Aorta (tissue), 5 donors: ENCODE data around the gene HOXC4. TPM values are rescaled to one million over a fixed set of nuclear protein-coding genes. Genes with fewer than 3 reads are reported as not detected.

Experiments
- ATAC-seq: fragments of 200-7000 bp; cut with Tn5 transposase; one replicate; pipeline ENCODE4 v1.9.1; 2022; ENCODE audit warnings: moderate library complexity; ENCODE audit not compliant: low FRiP score
- DNase-seq, 2 donors: peaks; one replicate each; pipeline ENCODE4 v3.0.0-alpha.2; 2020
- H3K27ac ChIP-seq, 2 donors: one replicate each; pipeline ENCODE4 v1.5.1; 2013; ENCODE audit warnings: low read length in 2 of 2, mild to moderate bottlenecking in 2 of 2, moderate library complexity in 2 of 2, control low read depth in 1 of 2, inconsistent platforms in 1 of 2, low read depth in 1 of 2
- H3K27me3 ChIP-seq, 2 donors: one replicate each; pipeline ENCODE4 v1.6.1; 2013; ENCODE audit warnings: control low read depth in 1 of 2, low read length in 1 of 2, mild to moderate bottlenecking in 1 of 2, moderate library complexity in 1 of 2; ENCODE audit not compliant: insufficient read depth in 2 of 2, control insufficient read depth in 1 of 2
- H3K36me3 ChIP-seq, 2 donors: one replicate each; pipeline ENCODE4 v1.6.1; 2013; ENCODE audit warnings: control low read depth in 1 of 2, low read length in 1 of 2, mild to moderate bottlenecking in 1 of 2; ENCODE audit not compliant: insufficient read depth in 2 of 2, control insufficient read depth in 1 of 2
- H3K4me1 ChIP-seq, 2 donors: one replicate each; pipeline ENCODE4 v1.6.1; 2013; ENCODE audit warnings: low read length in 2 of 2, control low read depth in 1 of 2, mild to moderate bottlenecking in 1 of 2, moderate library complexity in 1 of 2; ENCODE audit not compliant: insufficient read depth in 2 of 2, control insufficient read depth in 1 of 2
- H3K4me3 ChIP-seq, 2 donors: one replicate each; pipeline ENCODE4 v1.5.1; 2013; ENCODE audit warnings: low read length in 2 of 2, control low read depth in 1 of 2, mild to moderate bottlenecking in 1 of 2
- H3K9me3 ChIP-seq: one replicate; pipeline ENCODE4 v1.6.1; 2013; ENCODE audit warnings: mild to moderate bottlenecking, low read length; ENCODE audit not compliant: control insufficient read depth
- WGBS, 2 donors: extraction: QIAGEN DNeasy Blood & Tissue Kit; methylation state at CpG; one replicate each; pipeline ENCODE4 v1.1.7; 2013; 5-methylcytosine and 5-hydroxymethylcytosine counted together
- intact Hi-C, 2 donors: fragments of 100-400 bp; cut with DNase I; formaldehyde crosslinking; loops; one replicate each; pipeline versions ENCODE4 v1.14.2 to v1.15.0; 2022
- polyA plus RNA-seq, 2 donors: library from polyadenylated mRNA; stranded (reverse); fragments of 200-250 nt; gene quantifications; one replicate each; pipeline ENCODE4 v1.2.3, GENCODE V29; 2013
- total RNA-seq, 2 donors: library from RNA; stranded (reverse); fragmentation: NEBNext Ultra II Directional; extraction: Animal tissue kit (Norgen Biotek cat#: 25700); gene quantifications; one replicate each; pipeline ENCODE4 v1.2.1, GENCODE V29; 2021
- donor health status: healthy with polysubstance abuse.
- donor health status: Bipolar disorder and iron deficiency.
- donor health status: DM: no; HTN: no; CAD: no.
- donor health status: DM: no; HTN: no; CAD: no.
- donor health status: DM: yes; HTN: yes; CAD: no.

Gene HOXC4
- total and polyA plus RNA-seq, 4 donors = 1.4 to 18.4 (median 5.9) TPM

- Histone ChIP-seq H3K4me3 (no peak overlapping the region), H3K27ac (no peak overlapping the region), H3K36me3 (no peaks in the 10 kb centered on the region), H3K27me3 (no peaks in the 10 kb centered on the region), H3K4me1 (no peaks in the 10 kb centered on the region), H3K9me3 (no peaks in the 10 kb centered on the region)
- intact Hi-C loops = no loop called here
- ATAC-seq = no peak
- DNase-seq = no peak
Observed at GRCh38 chr12:54056110-54056509, 2.5 kb downstream of the HOXC4 start.

GRCh38 chr12:54058128-54058768 lies 4.6 kb downstream of the HOXC4 start:
- ATAC-seq = no peak
- no peak overlapping the region for H3K27ac ChIP-seq
- WGBS, 2 donors = 74 to 93% methylated on average over 14 of the region's 14 CpGs
- no peak overlapping the region for H3K4me3 ChIP-seq
- H3K27me3 ChIP-seq = no peaks in the 10 kb centered on the region
- H3K36me3 ChIP-seq = no peaks in the 10 kb centered on the region
- no peaks in the 10 kb centered on the region for H3K4me1 ChIP-seq
- no peak for DNase-seq
- no peaks in the 10 kb centered on the region for H3K9me3 ChIP-seq
- intact Hi-C loops = no loop called here

GRCh38 chr12:54059668-54060067 lies 6.0 kb downstream of the HOXC4 start:
- intact Hi-C loops = no loop called here
- H3K27me3 ChIP-seq = no peaks in the 10 kb centered on the region
- no peak for DNase-seq
- H3K4me3 ChIP-seq = no peak overlapping the region
- H3K27ac ChIP-seq = no peak overlapping the region
- no peak for ATAC-seq
- no peaks in the 10 kb centered on the region for H3K4me1 ChIP-seq
- no peaks in the 10 kb centered on the region for H3K9me3 ChIP-seq
- 70 to 79% methylated on average over 7 of the region's 7 CpGs for WGBS, 2 donors
- H3K36me3 ChIP-seq = no peaks in the 10 kb centered on the region

- Histone ChIP-seq H3K27ac (no peak overlapping the region), H3K9me3 (no peaks in the 10 kb centered on the region), H3K36me3 (no peaks in the 10 kb centered on the region), H3K4me1 (no peaks in the 10 kb centered on the region), H3K27me3 (no peaks in the 10 kb centered on the region), H3K4me3 (no peak overlapping the region)
- no peak for DNase-seq
- no peak for ATAC-seq
- intact Hi-C loops = no loop called here
- WGBS, 2 donors = 68 to 82% methylated on average over 38 of the region's 38 CpGs
Observed at GRCh38 chr12:54060174-54060974, 6.7 kb downstream of the HOXC4 start.

- no peak overlapping the region for H3K4me3 ChIP-seq
- no peak overlapping the region for H3K27ac ChIP-seq
- H3K27me3 ChIP-seq = no peaks in the 10 kb centered on the region
- H3K36me3 ChIP-seq = no peaks in the 10 kb centered on the region
- H3K4me1 ChIP-seq = no peaks in the 10 kb centered on the region
- no peak for DNase-seq
- ATAC-seq = no peak
- H3K9me3 ChIP-seq = no peaks in the 10 kb centered on the region
- WGBS, 2 donors = 83 to 84% methylated on average over 7 of the region's 7 CpGs
- intact Hi-C loops = no loop called here
Observed at GRCh38 chr12:54060975-54061778, 7.5 kb downstream of the HOXC4 start.

GRCh38 chr12:54065677-54066076 lies 12.0 kb downstream of the HOXC4 start:
- Histone ChIP-seq H3K27ac (no peak overlapping the region), H3K4me1 (no peaks in the 10 kb centered on the region), H3K9me3 (no peaks in the 10 kb centered on the region), H3K36me3 (no peaks in the 10 kb centered on the region), H3K27me3 (peaks cover 0 to 2% of the 10 kb centered on the region in 2 donors), H3K4me3 (no peak overlapping the region)
- intact Hi-C loops = no loop called here
- ATAC-seq (no peak), DNase-seq (no peak)

- Histone ChIP-seq H3K4me1 (no peaks in the 10 kb centered on the region), H3K36me3 (no peaks in the 10 kb centered on the region), H3K27ac (no peak overlapping the region), H3K27me3 (peaks cover 0 to 5% of the 10 kb centered on the region in 2 donors), H3K9me3 (no peaks in the 10 kb centered on the region), H3K4me3 (no peak overlapping the region)
- DNase-seq = no peak
- intact Hi-C loops = no loop called here
- WGBS, 2 donors = 76 to 86% methylated on average over 1 of the region's 1 CpG
- ATAC-seq = no peak
Observed at GRCh38 chr12:54066408-54066807, 12.8 kb downstream of the HOXC4 start.

- no peak overlapping the region for H3K4me3 ChIP-seq
- no peaks in the 10 kb centered on the region for H3K9me3 ChIP-seq
- no peaks in the 10 kb centered on the region for H3K4me1 ChIP-seq
- no peak overlapping the region for H3K27ac ChIP-seq
- WGBS, 2 donors = 88% methylated on average over 4 of the region's 4 CpGs
- ATAC-seq (no peak), DNase-seq (no peak)
- no peaks in the 10 kb centered on the region for H3K36me3 ChIP-seq
- peaks cover 0 to 5% of the 10 kb centered on the region in 2 donors for H3K27me3 ChIP-seq
- intact Hi-C loops = no loop called here
Observed at GRCh38 chr12:54068418-54069070, 14.9 kb downstream of the HOXC4 start.
